ENCODE results near the gene SH2D2A.

The SH2D2A gene

DNA sequence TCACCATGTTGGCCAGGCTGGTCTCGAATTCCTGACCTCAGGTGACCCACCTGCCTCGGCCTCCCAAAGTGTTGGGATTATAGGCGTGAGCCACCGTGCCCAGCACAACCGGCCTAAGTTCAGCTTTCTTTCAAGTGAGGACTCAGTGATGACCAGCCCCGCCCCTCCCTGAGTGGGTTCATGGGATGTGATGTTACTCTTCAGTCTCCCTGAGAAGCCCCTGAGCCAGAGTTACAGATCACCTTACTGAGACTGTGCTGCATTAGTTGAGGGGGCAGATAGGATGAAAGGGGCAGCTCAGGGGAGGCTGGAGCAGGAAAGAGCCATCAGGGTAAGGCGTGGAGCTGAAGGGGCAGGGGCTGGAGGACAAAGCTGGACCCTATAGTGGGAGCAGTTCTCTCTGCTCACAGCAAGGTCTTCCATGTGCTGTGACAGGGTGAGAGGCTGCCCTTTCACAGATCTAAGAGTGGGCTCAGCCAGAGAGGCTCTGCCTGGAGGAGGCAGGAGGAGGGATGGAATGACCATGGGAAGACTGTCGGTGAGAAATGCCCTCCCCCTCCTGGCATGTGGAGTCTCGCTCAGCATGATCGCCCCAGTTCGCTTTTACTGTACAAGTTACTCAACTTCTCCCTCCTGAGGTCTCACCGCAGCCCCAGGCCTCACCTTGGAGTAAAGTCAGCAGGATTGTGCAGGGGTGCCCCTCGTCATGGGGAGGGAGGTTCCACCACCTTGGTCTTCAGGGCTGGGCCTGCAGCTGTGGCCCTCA, 13.4 kb downstream of the SH2D2A start:
- no peak for DNase-seq (ENCODE audit: low read depth)

DNA sequence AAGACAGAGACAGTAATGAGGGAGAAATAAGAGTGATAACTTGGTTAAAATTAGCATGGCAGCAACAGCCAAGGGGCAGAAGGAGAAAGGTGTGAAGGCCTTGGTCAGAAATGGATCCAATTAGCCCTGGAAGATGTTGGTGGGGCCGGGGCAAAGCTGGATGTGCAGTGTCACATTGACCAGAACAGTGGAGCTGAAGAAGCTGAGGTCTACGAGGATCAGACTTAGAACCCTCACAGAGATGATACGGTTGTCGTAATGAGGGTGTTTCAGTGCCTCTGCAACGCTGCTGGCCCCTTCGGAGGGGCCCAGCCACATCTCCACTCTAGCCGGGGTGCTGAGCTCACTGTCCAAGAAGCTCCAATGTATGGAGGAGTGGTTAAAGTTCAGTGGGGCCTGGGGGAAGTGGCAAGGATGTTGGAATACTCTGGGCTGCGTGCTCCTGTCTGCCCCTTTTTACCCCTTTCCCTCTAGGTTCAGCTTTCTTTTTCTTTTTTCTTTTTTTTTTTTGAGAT, 14.2 kb downstream of the SH2D2A start:
- DNase-seq (ENCODE audit: low read depth) = no peak

DNA sequence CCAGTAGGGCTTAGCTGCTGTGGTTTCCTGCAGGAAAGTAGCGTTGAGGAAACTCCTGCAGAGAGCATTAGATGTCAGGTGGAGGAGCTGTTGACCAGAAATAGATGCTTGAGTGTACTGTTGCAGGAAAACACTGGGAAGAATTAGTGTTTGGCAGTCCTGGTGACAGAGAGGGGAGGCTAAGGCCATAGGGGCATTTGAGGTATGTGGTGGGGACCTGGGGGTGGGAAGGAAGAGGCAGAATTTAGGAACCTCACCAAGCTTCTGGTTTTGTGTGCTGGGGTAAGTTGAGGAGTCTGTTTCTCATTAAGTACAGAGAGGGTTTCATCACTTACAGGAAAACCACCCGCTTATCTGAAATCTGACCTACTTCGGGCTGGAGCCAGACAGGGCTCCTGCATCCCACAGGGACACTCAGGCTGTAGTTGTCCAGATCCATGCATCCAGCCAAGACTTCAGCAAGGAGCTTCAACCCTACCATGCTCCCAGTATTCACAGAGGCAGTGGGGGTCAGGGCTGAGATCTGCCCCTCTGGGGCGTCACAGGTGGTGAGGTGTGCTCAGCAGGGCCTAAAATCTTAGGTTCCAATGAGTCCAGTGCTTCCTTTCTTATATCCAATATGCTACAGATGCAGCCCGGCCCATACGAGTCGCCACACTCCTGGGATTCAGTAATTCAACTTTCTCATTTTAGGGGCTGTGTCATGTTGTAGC, 15.1 kb downstream of the SH2D2A start:
- no peak for DNase-seq (ENCODE audit: low read depth)

DNA sequence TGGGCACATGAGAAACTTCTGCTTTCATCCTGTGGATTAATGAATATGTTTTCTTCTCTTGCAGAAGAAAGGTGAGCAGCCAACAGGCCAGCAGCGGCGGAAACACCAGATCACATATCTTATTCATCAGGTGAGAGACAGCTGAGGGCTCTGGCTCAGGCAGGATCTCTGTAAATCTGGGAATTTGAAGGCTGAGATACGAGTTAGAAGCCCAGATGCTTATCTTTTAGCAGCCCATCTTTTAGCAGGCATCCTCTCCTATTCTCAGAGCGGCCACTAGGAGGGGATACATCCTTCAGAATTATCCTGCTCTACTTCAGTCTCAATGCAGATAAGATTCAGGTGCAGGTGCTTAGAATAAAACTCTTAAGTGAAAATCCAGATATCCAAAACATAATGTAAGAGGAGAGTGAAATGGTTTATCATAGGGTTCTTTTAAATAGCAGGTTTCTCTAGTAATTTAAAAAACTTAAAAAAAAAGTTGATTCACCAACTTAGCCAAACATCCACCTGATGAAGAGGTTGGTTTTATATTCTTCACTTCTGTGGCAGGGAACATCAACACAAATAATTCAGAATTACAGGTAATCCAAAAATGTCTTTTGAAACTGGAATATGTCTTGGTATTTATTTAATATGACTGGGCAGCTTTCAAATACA, 19.3 kb downstream of the SH2D2A start:
- no peak for DNase-seq (ENCODE audit: low read depth)

DNA sequence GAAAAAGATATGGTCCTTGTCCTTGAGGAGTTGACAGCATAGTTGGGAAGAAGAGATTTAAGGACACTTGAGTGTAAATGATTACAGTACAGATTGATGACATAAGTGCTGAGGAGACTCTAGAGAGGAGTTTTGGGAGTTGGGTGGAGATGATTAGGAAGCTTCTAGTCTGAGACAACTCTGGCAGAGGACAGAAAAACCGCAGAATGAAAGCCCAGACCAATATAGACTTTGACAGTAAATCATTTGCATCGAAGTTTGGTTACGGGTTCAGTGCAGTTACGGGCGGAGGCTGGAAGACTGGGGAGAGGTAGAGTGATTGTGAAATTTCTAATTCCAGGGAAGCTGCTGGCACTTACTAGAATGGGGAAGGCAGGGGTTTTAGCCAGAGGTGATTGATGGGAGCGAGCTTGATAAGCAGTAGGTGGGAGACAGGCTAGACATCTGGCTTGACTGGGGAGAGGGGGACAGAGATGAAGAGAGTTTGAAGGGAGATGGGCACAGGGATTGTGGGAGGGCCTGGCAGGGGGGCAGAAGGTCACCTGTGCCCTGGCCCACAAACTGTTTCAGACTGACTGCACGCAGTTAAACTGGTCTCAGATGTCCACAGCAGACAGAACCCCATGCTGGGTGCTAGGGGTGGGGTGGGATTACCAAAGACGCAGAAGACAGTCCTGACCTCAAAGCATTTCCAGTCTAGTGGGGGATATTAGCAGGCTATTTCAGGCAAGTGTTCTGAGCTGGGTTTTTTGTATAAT, 20.1 kb downstream of the SH2D2A start:
- DNase-seq (ENCODE audit: low read depth) = no peak

DNA sequence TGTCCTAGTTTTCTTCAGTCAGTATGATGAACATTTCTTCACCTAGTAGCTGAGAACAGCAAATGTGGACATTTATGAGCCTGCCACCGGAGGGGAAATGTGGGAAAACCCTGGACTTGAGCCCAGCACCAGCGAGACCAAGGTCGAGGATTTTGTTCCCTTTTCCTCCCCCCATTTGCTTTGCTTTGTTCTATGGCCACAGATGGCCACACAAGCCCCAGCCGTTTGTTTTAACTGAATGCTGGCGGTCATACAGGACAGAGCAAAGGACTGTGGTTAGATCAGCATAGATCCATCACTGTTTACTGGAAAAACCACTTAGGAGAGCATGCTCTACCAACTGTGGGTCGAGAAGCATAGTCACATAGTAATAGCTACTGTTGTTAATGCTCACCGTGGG, 20.9 kb downstream of the SH2D2A start:
- no peak for DNase-seq (ENCODE audit: low read depth)

DNA sequence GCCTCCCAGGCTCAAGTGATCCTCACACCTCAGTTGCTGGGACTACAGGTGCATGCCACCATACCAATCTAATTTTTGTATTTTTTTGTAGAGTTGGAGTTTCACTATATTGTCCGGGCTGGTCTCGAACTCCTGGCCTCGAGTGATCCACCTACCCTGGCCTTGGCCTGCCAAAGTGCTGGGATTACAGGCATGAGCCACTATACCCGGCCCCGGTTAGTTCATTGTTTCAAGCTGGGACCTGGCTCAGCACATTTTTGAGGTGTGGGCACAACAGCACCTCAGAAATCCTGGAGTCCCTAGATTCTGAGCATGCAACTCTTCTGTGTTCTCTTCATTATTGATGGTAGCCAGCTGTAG, 21.3 kb downstream of the SH2D2A start:
- no peak for DNase-seq (ENCODE audit: low read depth)

DNA sequence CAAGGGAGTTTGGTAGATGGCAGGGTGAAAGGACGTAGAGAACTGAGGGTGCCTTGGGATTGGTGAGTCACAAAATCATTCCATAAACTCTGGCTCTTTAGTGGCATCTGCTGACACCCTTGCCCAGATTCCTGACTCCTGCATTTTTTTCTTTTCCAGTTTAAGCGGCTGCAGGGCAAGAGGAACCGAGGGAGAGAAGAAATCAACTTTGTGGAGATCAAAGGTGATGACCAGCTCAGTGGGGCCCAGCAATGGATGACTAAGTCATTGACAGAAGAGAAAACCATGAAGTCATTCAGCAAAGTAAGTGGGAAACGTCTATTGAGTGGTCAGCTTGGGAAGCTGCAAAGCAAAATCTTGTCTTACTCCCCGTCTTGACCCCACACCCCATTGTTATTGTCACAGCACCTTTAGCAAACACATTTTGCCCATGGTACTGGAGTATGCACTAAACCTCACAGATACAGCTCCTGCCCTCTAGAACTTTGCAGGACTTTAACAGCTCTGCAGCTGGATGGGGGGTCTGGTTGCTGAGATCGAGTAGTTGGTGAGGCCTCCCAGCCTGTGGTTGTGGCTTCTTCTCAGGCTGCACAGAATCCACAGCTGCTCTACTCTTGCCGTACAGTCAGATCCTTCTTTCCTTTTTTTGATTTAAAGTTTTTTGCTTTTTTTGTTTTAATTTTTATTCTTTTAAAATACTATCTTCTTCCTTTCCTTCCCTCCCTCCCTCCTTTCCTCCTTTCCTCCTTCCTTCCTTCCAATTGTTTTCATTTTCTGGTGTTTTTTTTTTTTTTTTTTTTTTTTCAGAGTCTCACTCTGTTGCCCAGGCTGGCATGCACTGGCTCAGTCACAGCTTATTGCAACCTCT, 21.9 kb downstream of the SH2D2A start:
- DNase-seq (ENCODE audit: low read depth) = no peak

DNA sequence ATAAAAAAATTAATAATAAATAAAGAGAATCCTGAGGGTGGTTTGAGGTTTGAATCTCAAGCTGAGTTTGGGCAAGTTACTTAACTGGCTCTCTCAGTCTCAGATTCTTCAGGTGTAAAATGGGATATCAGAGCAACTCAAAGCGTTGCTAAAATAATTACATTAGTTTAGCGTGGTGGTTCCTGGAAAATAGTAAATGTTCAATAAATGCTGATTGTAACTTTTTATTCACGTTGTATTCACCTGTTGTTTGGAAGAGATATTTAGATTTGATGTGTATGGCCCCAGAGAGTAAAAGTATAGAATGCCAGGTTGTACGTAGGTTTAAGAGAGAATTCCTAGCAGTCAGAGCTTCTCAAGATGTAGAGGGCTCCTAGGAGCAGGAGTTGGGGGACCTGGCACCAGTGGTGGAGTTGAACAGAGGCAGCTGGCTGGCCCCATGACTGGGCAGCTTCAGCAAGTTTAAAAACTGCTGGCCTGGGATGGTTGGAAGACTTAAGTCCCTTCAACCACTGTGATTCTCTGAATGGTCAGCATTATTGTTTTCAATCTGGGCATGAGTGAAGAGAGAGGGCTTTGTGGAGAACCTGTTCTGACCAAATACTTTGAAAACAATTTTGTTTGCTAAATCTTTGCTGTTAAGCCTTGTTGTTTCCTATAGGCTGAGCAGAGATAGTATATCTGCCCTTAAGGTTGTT, 26.9 kb downstream of the SH2D2A start:
- DNase-seq (ENCODE audit: low read depth) = no peak

DNA sequence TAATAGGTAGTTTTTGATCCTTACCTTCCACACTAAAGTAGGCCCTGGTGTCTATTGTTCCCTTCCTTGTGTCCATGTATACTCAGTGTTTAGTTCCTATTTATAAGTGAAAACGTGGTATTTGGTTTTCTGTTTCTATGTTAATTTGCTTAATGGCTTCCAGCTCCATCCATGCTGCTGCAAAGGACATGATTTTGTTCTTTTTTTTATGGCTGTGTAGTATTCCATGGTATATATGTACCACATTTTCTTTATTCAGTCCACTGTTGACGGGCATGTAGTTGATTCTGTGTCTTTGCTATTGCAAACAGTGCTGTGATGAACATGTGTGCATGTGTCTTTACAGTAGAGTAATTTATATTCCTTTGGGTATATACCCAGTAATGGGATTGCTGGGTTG, 28.5 kb downstream of the SH2D2A start:
- no peak for DNase-seq (ENCODE audit: low read depth)

DNA sequence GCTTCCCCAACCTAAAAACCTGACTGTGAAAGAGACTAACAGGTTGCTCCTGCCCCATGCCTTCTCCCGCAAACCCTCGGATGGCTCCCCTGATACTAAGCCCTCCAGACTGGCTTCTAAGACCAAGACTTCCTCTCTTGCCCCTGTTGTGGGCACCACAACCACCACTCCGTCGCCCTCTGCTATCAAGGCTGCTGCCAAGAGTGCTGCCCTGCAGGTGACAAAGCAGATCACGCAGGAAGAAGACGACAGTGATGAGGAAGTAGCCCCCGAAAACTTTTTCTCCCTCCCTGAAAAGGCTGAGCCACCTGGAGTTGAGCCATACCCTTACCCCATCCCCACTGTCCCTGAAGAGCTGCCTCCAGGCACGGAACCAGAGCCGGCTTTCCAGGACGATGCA, 30.0 kb downstream of the SH2D2A start:
- DNase-seq (ENCODE audit: low read depth) = no peak

DNA sequence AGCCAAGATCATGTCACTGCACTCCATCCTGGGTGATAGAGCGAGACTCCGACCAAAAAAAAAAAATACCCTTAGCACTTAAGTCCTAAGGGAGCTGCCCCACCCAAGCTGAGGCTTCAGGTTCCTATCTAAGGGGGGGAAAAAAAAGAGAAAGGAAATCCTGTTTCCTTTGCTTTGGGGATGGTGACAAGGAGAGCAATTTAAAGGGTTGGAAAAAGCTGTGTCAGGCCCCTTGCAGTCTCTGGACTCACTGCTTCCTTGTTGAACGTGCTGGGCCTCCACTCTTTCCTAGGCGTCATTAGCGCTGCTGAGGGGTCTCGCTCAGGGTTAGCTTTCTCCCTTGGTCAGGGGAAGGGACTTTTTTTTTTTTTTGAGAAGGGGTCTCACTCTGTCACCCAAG, 31.2 kb downstream of the SH2D2A start:
- no peak for DNase-seq (ENCODE audit: low read depth)

DNA sequence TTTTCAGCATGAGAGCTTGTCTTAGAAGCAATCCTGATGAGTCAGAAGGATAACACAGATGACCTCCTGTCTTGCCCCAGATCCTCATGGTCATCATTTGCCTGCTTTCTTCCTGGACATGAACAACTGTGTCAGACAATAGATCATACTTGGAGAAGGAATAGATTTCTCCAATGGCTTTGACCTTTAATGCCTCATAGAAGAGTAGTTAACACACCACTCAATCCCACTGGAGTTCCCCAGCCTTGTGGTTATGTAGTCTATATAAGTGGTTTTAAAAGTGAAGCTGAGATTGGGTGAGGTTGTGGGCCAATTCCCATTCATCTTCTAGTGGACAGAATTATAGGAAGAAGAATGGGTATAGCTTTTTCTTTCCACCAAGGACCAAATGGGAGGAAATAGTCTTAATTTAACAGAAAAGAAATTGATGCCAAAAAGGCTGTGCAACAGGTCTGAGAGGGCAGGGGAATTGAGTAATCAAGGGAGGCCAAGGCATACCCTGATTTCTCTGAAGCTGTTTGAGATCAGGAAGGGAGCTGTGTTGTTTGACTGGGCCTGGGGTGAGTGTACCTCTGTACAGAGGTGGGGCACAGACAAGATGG, 35.0 kb downstream of the SH2D2A start:
- DNase-seq (ENCODE audit: low read depth) = no peak

DNA sequence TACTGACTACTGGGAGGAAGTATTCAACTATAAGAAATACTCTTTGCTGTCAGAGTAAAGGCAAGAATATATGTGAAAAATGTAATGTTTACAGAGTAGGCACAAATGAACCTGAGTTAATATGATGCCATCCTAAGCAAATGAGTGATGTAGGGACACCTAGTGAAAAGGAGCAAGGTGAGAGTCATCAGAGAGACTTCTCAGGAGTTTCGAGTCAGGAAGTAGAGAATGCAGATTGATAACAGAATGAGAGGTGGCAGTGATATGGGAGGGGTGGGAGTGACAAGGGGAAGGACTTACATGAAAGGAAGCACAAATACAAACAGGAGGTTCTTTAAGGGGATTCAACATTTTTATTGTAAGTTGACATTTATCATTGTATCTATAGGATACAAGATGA, 39.1 kb downstream of the SH2D2A start:
- no peak for DNase-seq (ENCODE audit: low read depth)

DNA sequence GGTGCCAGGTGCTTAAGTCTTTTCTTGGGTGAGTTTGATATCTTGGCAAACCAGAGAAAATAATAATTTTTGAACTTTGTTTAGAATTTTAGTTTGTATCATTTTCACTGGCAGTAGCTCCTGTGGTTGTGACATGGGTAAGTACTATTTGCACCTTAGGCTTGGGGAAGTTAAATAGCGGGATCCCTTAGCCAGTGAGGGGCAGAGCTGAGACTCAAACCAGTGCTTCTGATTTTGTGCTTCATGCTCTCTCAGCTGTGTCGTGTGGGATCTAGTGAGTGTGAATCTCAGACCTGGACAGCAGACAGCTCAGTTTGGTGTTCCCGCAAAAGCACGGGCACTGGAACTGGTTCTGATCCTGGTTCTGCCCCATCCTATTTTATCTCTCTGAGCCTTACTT, 39.7 kb downstream of the SH2D2A start:
- DNase-seq (ENCODE audit: low read depth) = no peak

DNA sequence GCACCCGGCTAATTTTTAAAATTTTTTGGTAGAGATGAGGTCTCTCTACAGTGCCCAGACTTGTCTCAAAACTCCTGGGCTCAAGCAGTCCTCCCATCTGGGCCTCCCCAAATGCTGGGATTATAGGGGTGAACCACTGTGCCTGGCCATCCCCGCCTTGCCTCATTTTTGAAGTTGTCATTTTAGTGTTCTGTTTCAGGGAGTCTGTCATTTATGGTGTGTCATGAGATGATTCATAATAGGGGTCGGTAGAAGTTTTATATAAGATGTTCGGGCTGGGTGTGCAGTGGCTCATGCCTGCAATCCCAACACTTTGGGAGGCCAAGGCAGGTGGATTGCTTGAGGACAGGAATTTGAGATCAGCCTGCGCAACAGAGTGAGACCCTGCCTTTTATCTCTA, 40.8 kb downstream of the SH2D2A start:
- DNase-seq (ENCODE audit: low read depth) = no peak

DNA sequence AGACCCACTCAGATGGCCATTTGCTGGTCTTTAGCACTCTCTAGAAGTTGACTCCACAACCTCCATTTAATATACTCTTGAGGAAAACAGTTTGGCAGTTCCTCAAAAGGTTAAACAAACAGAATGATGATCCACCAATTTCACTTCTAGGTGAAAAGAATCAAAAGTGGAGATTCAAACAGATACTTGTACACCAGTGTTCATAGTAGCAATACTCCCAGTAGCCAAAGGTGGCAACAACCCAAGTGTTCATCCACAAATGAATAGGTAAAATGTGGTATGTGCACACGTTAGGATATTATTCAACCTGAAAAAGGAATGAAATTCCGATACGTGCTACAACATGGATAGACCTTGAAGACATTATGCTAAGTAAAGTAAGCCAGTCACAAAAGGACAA, 43.0 kb downstream of the SH2D2A start:
- DNase-seq (ENCODE audit: low read depth) = no peak

DNA sequence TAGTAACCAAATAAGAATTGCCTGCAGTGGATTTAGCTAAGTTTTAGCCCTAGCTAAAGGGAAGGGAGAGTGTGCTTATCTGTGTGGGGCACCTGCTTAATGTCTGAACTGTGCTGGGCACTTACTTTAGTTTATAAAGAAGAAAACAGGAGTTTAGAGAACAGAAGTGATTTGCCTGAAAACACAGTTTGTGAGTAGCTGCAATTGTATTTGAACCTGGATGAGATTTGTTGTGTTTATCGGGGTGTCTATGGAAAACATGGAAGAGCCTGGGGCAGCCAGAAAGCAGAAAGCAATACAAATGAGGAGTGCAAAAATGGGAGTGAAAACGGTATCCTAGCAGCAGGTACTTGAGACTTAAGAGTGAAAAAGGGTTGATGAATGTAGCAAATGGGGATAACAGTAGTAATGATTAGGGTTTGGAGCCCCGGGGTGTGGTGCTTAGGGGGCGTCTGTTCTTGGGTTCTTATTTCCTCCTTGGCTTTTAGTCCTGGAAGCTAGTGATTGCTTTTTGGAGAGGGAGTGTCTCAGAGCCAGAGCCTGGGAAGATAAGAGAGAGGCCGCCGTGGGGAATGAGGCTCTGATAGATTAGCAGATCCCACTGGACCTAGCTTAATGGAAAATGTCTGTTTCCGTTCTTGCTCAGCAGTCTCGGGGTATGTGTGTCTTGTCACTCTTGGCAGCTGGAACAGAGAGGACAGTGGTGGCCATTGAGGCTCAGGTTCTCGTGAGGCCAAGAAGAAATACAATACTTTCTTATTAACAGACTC, 43.7 kb downstream of the SH2D2A start:
- DNase-seq (ENCODE audit: low read depth) = no peak

DNA sequence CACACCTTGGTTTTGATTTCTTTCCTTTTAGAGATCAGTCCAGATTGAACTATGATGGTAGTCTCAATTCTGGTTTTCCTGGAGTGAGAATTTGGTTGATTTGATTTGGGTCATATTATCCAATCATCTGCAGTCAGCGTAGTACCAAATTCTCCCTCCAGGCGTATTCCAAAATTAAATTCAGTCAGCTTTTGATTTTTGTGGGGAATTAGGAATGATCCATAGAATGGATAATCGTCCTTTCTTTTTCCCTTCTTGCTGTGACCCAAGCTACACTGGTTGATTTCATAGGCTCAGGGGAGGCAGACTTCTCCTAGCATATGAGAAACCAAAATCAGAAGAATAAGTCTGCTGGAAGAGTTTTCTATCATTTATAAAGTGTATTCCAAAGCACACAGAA, 44.4 kb downstream of the SH2D2A start:
- no peak for DNase-seq (ENCODE audit: low read depth)
